HepG2 (cell line): ENCODE data around the gene TNP2. TPM values are rescaled to one million over a fixed set of nuclear protein-coding genes. Genes with fewer than 3 reads are reported as not detected.

Source experiments
- ARHGAP35 ChIP-seq: sonication (generic); formaldehyde crosslinking; IDR thresholded peaks from 2 replicates; pipeline ENCODE4 v1.9.0; 2022; ENCODE audit warnings: mild to moderate bottlenecking, inconsistent platforms, moderate library complexity, missing genetic modification reagents, borderline replicate concordance
- ATAD3A ChIP-seq: sonication (generic); formaldehyde crosslinking; IDR thresholded peaks from 2 replicates; pipeline ENCODE4 v1.4.0; 2020; ENCODE audit warnings: missing genetic modification reagents
- CAMTA2 ChIP-seq: sonication (generic); formaldehyde crosslinking; IDR thresholded peaks from 2 replicates; pipeline ENCODE4 v1.4.0; 2020; ENCODE audit warnings: mild to moderate bottlenecking, missing genetic modification reagents, borderline replicate concordance
- CHD4 ChIP-seq: fragments of 200-600 bp; sonication (generic); IDR thresholded peaks from 2 replicates; pipeline ENCODE4 v1.7.0; 2017; ENCODE audit warnings: mild to moderate bottlenecking, low read length, borderline replicate concordance
- HNRNPL ChIP-seq: fragments of 200-400 bp; formaldehyde crosslinking; IDR thresholded peaks from 2 replicates; pipeline ENCODE4 v1.6.1; 2017; ENCODE audit warnings: mild to moderate bottlenecking, low read depth, low read length
- MIER3 ChIP-seq: IDR thresholded peaks from 2 replicates; pipeline ENCODE4 v1.6.1; 2016; ENCODE audit warnings: missing compliant biosample characterization, borderline replicate concordance
- TEAD3 ChIP-seq: optimal IDR thresholded peaks from 2 replicates; pipeline ENCODE3; 2016; ENCODE audit warnings: borderline replicate concordance
- ZFYVE20 ChIP-seq: sonication (generic); formaldehyde crosslinking; IDR thresholded peaks from 2 replicates; pipeline ENCODE4 v1.8.0; 2023; ENCODE audit warnings: low read depth, mild to moderate bottlenecking, moderate library complexity, missing genetic modification reagents, borderline replicate concordance
- ZMYM2 ChIP-seq: sonication (generic); formaldehyde crosslinking; IDR thresholded peaks from 2 replicates; pipeline ENCODE4 v1.8.0; 2022; ENCODE audit warnings: mild to moderate bottlenecking, missing genetic modification reagents
- ZNF615 ChIP-seq: sonication (generic); formaldehyde crosslinking; IDR thresholded peaks from 2 replicates; pipeline ENCODE4 v1.5.0; 2020; ENCODE audit warnings: mild to moderate bottlenecking, missing genetic modification reagents, borderline replicate concordance
- ZNF629 ChIP-seq: sonication (generic); formaldehyde crosslinking; conservative IDR thresholded peaks from 2 replicates; pipeline ENCODE4 v1.5.0; 2020; ENCODE audit warnings: missing genetic modification reagents
- polyA plus RNA-seq, 8 experiments: library from polyadenylated mRNA; depleted of rRNA in 3 of 8; stranded (reverse) in 7 of 8; unstranded in 1 of 8; fragments of >200 nt; fragmentation: Illumina TruSeq in 4 of 8; extraction: Trizol in 4 of 8; gene quantifications; 2 replicates each; pipeline versions ENCODE4 v1.2.1 to v1.2.3, GENCODE V29; 2011 to 2016; ENCODE audit warnings: low read depth in 4 of 8, missing spikeins in 1 of 8, mixed read lengths in 1 of 8; ENCODE audit not compliant: insufficient read depth in 1 of 8
- total RNA-seq, 5 experiments: library from RNA; depleted of rRNA; stranded (reverse); fragments of >200 nt; fragmentation: Illumina TruSeq; extraction: Trizol; gene quantifications; 2 replicates each; pipeline ENCODE4 v1.2.3, GENCODE V29; 2016; ENCODE audit warnings: low read depth in 1 of 5
- TF ChIP-seq, protein P1 (sequence below): sonication (generic); formaldehyde crosslinking; IDR thresholded peaks from 2 replicates; pipeline ENCODE4 v1.8.0; 2022; ENCODE audit warnings: missing genetic modification reagents, low read depth, mild to moderate bottlenecking, borderline replicate concordance
- TF ChIP-seq, protein P2 (sequence below): IDR thresholded peaks from 2 replicates; pipeline ENCODE4 v1.6.1; 2012; ENCODE audit warnings: inconsistent platforms
- TF ChIP-seq, protein P3 (sequence below): sonication (generic); formaldehyde crosslinking; IDR thresholded peaks from 2 replicates; pipeline ENCODE4 v1.4.0; 2020; ENCODE audit warnings: missing genetic modification reagents
- TF ChIP-seq, protein P4 (sequence below): sonication (generic); formaldehyde crosslinking; IDR thresholded peaks from 2 replicates; pipeline ENCODE4 v1.8.0; 2022; ENCODE audit warnings: low read depth, missing genetic modification reagents
- TF ChIP-seq, protein P5 (sequence below): sonication (generic); formaldehyde crosslinking; IDR thresholded peaks from 2 replicates; pipeline ENCODE4 v1.4.0; 2020; ENCODE audit warnings: missing genetic modification reagents, borderline replicate concordance
- TF ChIP-seq, protein P6 (sequence below): sonication (generic); formaldehyde crosslinking; IDR thresholded peaks from 2 replicates; pipeline ENCODE4 v1.5.0; 2020; ENCODE audit warnings: mild to moderate bottlenecking, missing genetic modification reagents, borderline replicate concordance

The TNP2 gene
- total and polyA plus RNA-seq, 2 of the 13 experiments (the other 11 are each of a cell fraction or from before 2014, with no cell fraction given) = not detected

DNA sequence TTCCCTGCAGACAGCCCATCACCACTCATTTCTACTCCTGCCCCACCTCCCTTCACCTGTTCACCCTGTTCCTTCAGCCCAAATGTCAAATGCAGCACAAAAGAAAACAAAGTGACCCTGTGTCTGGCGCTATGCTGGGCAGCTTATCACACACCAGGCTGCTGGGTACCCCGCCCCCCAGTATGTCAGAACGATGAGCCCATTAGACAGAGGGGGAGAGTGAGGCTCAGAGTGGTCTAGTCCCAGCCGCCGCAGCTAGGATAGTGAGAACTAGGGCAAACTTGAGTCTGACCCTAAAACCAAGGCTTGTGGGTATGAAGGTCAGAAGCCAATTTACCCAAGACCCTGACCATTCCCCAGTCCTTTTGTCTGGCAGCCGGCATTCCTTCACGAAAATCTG lies 4.0 kb downstream of the TNP2 start (continued):
- TF ChIP-seq, protein P1, sequence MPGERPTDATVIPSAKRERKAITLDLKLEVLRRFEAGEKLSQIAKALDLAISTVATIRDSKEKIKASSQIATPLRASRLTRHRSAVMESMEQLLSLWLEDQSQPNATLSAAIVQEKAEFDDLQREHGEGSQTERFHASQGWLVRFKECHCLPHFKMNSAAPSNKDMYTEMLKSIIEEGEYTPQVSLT (CRISPR knock-in tag) = no peak
- peak; percentile 77; the same call in 1 of the 2 replicates for TF ChIP-seq ATAD3A (CRISPR knock-in tag)
- TF ChIP-seq HNRNPL = no peak
- TF ChIP-seq ZFYVE20 (CRISPR knock-in tag) = 0 out of 2 replicates have a peak, but pooled peaks have one; percentile 34
- peak; percentile 97 for TF ChIP-seq ZNF629 (CRISPR knock-in tag)
- TF ChIP-seq, protein P2, sequence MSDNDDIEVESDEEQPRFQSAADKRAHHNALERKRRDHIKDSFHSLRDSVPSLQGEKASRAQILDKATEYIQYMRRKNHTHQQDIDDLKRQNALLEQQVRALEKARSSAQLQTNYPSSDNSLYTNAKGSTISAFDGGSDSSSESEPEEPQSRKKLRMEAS = 0 out of 2 replicates have a peak, but pooled peaks have one; percentile 33
- TF ChIP-seq TEAD3 (CRISPR knock-in tag) = no peak
- no peak for TF ChIP-seq ZNF615 (CRISPR knock-in tag)
- TF ChIP-seq, protein P3, sequence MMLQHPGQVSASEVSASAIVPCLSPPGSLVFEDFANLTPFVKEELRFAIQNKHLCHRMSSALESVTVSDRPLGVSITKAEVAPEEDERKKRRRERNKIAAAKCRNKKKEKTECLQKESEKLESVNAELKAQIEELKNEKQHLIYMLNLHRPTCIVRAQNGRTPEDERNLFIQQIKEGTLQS (CRISPR knock-in tag) = no peak
- TF ChIP-seq CAMTA2 (CRISPR knock-in tag) = no peak
- TF ChIP-seq, protein P4, sequence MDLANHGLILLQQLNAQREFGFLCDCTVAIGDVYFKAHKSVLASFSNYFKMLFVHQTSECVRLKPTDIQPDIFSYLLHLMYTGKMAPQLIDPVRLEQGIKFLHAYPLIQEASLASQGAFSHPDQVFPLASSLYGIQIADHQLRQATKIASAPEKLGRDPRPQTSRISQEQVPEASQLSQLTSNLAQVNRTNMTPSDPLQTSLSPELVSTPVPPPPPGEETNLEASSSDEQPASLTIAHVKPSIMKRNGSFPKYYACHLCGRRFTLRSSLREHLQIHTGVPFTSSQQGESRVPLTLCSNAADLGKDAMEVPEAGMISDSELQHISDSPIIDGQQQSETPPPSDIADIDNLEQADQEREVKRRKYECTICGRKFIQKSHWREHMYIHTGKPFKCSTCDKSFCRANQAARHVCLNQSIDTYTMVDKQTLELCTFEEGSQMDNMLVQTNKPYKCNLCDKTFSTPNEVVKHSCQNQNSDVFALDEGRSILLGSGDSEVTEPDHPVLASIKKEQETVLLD (CRISPR knock-in tag) = no peak
- TF ChIP-seq, protein P5, sequence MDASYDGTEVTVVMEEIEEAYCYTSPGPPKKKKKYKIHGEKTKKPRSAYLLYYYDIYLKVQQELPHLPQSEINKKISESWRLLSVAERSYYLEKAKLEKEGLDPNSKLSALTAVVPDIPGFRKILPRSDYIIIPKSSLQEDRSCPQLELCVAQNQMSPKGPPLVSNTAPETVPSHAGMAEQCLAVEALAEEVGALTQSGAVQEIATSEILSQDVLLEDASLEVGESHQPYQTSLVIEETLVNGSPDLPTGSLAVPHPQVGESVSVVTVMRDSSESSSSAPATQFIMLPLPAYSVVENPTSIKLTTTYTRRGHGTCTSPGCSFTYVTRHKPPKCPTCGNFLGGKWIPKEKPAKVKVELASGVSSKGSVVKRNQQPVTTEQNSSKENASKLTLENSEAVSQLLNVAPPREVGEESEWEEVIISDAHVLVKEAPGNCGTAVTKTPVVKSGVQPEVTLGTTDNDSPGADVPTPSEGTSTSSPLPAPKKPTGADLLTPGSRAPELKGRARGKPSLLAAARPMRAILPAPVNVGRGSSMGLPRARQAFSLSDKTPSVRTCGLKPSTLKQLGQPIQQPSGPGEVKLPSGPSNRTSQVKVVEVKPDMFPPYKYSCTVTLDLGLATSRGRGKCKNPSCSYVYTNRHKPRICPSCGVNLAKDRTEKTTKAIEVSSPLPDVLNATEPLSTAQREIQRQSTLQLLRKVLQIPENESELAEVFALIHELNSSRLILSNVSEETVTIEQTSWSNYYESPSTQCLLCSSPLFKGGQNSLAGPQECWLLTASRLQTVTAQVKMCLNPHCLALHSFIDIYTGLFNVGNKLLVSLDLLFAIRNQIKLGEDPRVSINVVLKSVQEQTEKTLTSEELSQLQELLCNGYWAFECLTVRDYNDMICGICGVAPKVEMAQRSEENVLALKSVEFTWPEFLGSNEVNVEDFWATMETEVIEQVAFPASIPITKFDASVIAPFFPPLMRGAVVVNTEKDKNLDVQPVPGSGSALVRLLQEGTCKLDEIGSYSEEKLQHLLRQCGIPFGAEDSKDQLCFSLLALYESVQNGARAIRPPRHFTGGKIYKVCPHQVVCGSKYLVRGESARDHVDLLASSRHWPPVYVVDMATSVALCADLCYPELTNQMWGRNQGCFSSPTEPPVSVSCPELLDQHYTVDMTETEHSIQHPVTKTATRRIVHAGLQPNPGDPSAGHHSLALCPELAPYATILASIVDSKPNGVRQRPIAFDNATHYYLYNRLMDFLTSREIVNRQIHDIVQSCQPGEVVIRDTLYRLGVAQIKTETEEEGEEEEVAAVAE (CRISPR knock-in tag) = no peak
- TF ChIP-seq CHD4 = peak; percentile 32; the same call in 1 of the 2 replicates
- 0 out of 2 replicates have a peak, but pooled peaks have one; percentile 30 for TF ChIP-seq ARHGAP35 (CRISPR knock-in tag)
- no peak for TF ChIP-seq MIER3 (CRISPR knock-in tag)
- TF ChIP-seq, protein P6, sequence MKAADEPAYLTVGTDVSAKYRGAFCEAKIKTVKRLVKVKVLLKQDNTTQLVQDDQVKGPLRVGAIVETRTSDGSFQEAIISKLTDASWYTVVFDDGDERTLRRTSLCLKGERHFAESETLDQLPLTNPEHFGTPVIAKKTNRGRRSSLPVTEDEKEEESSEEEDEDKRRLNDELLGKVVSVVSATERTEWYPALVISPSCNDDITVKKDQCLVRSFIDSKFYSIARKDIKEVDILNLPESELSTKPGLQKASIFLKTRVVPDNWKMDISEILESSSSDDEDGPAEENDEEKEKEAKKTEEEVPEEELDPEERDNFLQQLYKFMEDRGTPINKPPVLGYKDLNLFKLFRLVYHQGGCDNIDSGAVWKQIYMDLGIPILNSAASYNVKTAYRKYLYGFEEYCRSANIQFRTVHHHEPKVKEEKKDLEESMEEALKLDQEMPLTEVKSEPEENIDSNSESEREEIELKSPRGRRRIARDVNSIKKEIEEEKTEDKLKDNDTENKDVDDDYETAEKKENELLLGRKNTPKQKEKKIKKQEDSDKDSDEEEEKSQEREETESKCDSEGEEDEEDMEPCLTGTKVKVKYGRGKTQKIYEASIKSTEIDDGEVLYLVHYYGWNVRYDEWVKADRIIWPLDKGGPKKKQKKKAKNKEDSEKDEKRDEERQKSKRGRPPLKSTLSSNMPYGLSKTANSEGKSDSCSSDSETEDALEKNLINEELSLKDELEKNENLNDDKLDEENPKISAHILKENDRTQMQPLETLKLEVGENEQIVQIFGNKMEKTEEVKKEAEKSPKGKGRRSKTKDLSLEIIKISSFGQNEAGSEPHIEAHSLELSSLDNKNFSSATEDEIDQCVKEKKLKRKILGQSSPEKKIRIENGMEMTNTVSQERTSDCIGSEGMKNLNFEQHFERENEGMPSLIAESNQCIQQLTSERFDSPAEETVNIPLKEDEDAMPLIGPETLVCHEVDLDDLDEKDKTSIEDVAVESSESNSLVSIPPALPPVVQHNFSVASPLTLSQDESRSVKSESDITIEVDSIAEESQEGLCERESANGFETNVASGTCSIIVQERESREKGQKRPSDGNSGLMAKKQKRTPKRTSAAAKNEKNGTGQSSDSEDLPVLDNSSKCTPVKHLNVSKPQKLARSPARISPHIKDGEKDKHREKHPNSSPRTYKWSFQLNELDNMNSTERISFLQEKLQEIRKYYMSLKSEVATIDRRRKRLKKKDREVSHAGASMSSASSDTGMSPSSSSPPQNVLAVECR (CRISPR knock-in tag) = 0 out of 2 replicates have a peak, but pooled peaks have one; percentile 28
- 0 out of 2 replicates have a peak, but pooled peaks have one; percentile 15 for TF ChIP-seq ZMYM2
